WTC11 (cell line): ENCODE measurements around the gene LOXL3.

Source experiments
- CTCF ChIP-seq: fragments of 200-600 bp; IDR thresholded peaks from 2 replicates; pipeline ENCODE4 v1.8.0; 2022; ENCODE audit warnings: antibody characterized with exemption
- ZNF512 ChIP-seq: sonication (generic); formaldehyde crosslinking; IDR thresholded peaks from 2 replicates; pipeline ENCODE4 v1.8.1; 2022; ENCODE audit warnings: missing genetic modification reagents, borderline replicate concordance

- TF ChIP-seq ZNF512 (CRISPR knock-in tag) (no peak), CTCF (no peak)
Observed at GRCh38 chr2:74550231-74550630, 3.5 kb downstream of the LOXL3 start.
